ENCODE measurements around the gene TNFRSF21.

- TF ChIP-seq POLR2A (IDR thresholded peaks at IDR 0.05) (no peak), CTCF (IDR thresholded peaks at IDR 0.05) (no peak)
Observed at GRCh38 chr6:47203266-47203937, 106.3 kb downstream of the TNFRSF21 start.

Data from body of pancreas (tissue), 4 donors.